HG02763 (cell line): ENCODE measurements around the gene COMP.

ENCODE experiments used
- ATAC-seq: cut with Tn5 transposase; IDR thresholded peaks from one replicate; pipeline ENCODE4 v1.9.1; 2021; ENCODE audit warnings: mild to moderate bottlenecking, moderate library complexity; ENCODE audit not compliant: unreplicated experiment

COMP gene

DNA sequence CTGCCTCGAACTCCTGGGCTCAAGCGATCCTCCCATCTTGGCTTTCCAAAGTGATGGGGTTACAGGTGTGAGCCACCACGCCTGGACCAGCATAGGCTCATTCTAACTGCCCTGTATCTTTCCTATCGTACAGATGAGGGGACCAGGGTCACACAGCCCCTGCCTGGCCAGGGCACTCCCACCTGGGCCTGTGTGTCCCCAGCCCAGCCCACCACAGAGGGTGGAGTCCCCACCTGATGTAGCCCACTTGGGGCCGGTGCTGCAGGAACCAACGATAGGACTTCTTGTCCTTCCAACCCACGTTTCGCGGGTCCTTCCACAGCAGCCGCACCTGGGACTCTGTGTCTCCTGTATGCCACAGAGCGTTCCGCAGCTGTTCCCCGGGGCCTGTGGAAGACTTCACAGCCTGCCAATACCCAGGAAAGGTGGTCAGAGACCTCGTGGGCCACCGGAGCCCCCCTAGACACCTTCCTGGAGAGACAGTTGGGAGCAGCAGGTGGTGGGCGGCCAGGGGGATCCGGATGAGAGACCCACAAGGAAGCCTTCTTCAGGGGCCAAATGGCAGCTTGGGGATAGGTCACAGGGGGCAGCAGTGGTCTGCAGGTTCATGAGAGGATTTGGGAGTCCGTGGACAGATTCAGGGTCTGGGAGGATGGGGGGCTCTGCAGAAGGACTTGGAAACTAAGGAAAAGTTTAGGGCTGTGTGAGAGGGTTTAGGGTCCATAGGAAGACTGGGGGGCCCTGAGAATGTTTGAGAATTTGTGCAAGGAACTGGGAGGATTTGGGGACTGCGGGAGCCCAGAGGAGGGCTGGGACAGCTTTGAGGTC is 6.9 kb downstream of the COMP start:
- ATAC-seq: no peak

DNA sequence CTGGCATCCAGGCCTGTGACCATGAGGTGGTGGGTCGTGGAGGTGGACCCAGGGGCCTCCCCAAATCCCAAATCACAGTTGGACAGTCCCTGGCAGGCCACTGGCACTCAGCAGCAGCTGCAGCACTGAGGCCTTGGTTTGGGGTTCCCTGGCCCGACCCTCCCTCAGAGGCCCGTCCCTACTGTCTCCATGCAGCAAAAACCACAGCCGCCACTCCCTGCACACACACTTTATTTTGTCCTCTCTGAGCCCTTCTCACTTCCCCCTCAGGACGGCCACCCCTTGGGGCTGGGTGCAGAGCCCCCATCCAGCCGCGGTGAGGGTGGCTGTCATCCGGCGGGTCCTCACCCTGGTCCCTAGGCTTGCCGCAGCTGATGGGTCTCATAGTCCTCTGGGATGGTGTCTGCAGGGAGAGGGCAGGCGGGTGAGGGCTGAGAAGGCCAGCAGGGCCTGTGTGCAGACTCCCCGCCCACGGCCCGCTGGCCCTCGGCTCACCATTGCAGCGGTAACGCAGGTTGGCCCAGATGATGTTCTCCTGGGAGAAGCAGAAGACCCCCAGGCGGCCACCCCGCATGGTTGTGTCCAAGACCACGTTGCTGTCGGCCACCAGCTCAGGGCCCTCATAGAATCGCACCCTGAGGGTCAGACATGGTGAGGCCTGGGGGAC is 8.4 kb downstream of the COMP start:
- ATAC-seq: no peak

DNA sequence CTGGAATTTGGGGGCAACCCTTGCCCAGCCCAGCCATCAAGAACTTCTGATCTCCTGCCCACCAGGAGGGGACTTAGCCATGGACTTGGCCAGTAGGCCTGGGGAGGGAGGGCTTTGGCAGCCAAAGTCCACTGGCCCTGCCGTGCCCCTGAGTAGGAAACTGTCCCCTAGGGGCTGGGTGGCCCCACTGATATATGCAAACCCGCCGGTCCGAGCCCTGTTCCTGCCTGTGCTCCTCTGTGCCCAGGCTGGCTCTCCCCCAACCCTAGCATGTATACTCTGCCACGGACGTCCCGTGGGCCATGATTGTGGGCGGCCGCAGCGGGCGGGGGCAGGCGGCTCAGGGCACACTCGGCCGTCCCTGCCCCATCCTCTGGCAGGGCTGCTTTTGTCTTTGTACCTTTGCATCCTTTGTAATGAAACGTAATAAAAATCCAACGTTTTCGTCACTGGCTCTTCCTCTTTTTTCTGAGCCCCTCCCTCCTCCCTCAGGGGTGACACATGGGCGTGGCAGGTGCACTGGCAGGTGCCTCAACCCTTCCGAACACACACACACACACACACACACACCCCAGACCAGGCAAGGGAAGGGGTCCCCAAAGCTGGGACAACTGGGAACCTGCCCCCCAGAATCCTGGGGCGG is 9.1 kb downstream of the COMP start:
- no peak for ATAC-seq

GRCh38 chr19:18781047-18781600 is 10.0 kb downstream of the COMP start:
- no peak for ATAC-seq

- no peak for ATAC-seq
These were observed 10.5 kb downstream of the COMP start for GRCh38 chr19:18780631-18781030.

DNA sequence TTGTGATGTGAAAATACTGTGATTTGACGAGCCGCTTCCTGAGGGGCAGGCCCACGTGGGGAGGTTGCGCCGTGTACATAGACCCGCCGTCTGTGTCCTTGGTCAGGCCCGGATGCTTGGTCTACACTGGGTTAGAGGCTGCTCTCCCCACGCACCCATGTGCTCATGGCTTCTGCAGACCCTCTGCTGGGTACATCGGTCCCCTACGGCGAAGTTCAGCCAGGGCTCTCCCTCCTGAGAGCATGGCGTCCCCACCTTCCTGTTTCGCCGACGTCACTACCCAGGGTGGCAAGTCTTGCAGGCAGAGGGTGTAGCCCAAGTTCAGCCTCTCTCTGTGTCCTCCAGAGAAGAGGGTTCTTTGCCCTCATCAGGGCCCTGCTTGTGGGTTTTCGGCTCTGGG is 11.0 kb downstream of the COMP start:
- no peak for ATAC-seq

GRCh38 chr19:18778826-18779495 is 12.1 kb downstream of the COMP start:
- ATAC-seq: no peak

- ATAC-seq: no peak
These were observed 13.1 kb downstream of the COMP start for GRCh38 chr19:18778076-18778389.

- no peak for ATAC-seq
These were observed 13.6 kb downstream of the COMP start for GRCh38 chr19:18777301-18778075.

DNA sequence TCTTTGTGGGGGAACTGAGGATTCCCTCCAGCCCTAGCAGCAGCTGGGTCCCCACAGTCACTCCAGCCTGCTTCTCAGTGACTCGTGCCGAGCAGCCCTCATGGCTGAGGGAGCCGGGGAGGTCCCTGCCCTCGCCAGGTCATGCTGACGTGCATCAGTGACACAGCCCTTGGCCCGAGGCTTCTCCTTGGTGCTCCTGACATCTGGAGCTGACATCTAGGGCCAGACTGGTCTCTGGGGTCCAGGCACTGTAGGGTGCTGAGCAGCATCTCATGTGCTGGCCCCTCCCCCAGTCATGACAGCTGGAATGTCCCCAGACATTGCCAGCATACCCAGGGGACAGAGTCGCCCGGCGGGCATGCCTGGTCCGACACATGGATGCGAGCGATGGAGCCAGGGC is 14.4 kb downstream of the COMP start:
- no peak for ATAC-seq

- no peak for ATAC-seq
These were observed 14.9 kb downstream of the COMP start for GRCh38 chr19:18776288-18776594.

DNA sequence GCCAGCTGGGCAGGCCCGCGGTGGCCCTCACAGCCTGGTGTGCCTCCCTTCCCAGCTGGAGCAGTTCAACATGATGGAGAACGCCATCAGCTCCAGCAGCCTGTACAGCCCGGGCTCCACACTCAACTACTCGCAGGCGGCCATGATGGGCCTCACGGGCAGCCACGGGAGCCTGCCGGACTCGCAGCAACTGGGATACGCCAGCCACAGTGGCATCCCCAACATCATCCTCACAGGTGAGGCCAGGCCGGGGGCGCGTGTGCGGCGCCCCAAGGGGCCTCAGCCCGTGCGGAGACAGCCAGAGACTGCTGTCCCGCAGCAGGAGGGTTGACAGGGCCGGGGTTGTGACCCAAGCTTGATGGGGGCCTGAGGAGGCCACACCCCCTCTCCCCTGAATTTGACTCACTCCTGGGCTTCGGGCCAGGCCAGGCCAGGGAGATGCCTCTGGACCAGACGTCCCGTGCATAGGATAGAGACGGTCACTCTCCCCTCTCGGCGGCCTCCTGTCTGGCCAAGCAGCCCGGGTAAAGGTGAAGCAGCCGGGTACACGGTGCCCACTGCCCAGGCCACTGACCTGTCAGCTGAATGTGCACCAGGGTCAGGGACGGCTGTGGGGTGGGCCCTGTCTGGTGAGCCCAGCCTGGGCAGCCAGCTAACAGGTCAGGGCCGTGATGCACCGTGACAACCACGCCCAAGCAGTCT is 15.4 kb downstream of the COMP start:
- ATAC-seq: no peak

GRCh38 chr19:18774782-18775444 is 16.2 kb downstream of the COMP start:
- no peak for ATAC-seq

DNA sequence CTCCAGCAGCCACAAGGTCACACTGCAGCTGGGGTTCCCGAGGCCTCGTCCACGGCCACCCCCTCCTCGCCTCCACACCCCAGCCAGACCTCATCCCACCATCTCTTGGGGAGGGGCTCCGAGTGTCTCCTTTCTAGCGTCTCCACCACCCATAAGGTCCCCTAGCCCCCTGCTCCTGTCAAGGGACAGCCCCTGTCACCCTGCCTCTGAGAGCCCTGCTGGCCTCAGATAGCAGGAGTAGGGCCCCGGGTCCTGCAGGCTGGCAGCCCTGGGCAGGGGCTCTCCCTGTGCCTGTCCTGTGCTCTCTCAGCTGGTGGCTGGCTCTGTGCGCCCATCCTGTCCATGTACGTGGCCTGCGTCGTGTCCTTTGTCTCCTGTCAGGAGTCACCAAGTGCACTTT is 17.0 kb downstream of the COMP start:
- no peak for ATAC-seq

- ATAC-seq: no peak
These were observed 17.4 kb downstream of the COMP start for GRCh38 chr19:18773682-18774081.

GRCh38 chr19:18772620-18773587 is 18.2 kb downstream of the COMP start:
- ATAC-seq: no peak

- ATAC-seq: no peak
These were observed 19.5 kb downstream of the COMP start for GRCh38 chr19:18771328-18772242.
